ENCODE results near the gene FREM3. TPM values are rescaled to one million over a fixed set of nuclear protein-coding genes. Genes with fewer than 3 reads are reported as not detected.

Gene FREM3
- total RNA-seq, 1 donor from 2014 or later, result not detected

DNA sequence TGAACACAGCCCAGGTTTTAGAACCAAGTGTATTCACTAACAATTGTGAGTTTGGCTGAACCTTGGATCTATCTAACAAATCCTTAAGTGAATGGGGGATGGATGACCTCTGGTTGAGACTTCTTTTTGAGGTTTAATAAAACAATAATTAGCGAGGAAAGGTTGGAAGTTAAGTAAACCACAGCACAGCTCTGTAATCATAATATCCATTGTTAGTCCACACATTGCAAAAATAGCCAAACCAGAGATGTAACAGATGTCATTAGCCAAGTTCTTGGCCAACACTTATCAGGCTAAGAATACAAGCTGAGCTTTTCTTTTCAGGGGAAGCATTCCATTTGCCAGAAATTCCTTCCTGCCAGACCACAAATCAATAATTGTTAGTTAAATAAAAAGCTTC, 59.1 kb downstream of the FREM3 start:
- Mint-ChIP-seq H3K27me3 (no peaks in the 10 kb centered on the region), H3K4me1 (no peaks in the 10 kb centered on the region), H3K4me3 (no peak overlapping the region), H3K9me3 (peaks cover under 1% of the 10 kb centered on the region), H3K27ac (no peak overlapping the region), H3K36me3 (ENCODE audit: low read depth) (no peaks in the 10 kb centered on the region)
- ChIA-PET CTCF (no interaction called here), POLR2A (no interaction called here)
- no peak for TF ChIP-seq CTCF (IDR thresholded peaks at IDR 0.05)
- ATAC-seq (ENCODE audit: low read depth), result no peak
- intact Hi-C loops (cut with micrococcal nuclease), result no loop called here
- no peak for DNase-seq

DNA sequence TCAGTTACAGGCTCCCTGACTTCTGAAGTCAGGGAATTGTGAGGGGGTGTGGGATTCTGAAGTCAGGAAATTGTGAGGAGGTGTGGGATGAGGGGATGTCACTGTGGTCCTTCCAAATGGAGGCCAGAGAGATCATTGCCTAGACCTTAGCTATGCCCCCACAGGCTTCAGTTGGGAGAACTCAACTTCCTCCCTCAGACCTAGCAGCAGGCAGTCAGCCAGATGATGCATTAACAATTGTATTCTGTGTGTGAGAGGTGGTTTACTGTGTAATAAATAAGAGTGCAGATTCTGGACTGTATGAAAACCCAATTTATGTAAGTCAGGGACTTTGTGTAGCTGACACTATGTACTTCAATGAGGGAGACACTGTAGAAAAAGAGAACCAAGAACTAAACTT, 65.7 kb downstream of the FREM3 start:
- POLR2A ChIA-PET, result no interaction called here
- no peak for TF ChIP-seq CTCF (IDR thresholded peaks at IDR 0.05)
- no peaks in the 10 kb centered on the region for H3K36me3 Mint-ChIP-seq (ENCODE audit: low read depth)
- no peak overlapping the region for H3K4me3 Mint-ChIP-seq
- intact Hi-C loops (cut with micrococcal nuclease), result no loop called here
- peaks cover 14% of the 10 kb centered on the region for H3K27me3 Mint-ChIP-seq
- ATAC-seq (ENCODE audit: low read depth) (no peak), DNase-seq (no peak)
- H3K4me1 Mint-ChIP-seq, result no peaks in the 10 kb centered on the region
- CTCF ChIA-PET, result no interaction called here
- no peaks in the 10 kb centered on the region for H3K9me3 Mint-ChIP-seq
- no peak overlapping the region for H3K27ac Mint-ChIP-seq

DNA sequence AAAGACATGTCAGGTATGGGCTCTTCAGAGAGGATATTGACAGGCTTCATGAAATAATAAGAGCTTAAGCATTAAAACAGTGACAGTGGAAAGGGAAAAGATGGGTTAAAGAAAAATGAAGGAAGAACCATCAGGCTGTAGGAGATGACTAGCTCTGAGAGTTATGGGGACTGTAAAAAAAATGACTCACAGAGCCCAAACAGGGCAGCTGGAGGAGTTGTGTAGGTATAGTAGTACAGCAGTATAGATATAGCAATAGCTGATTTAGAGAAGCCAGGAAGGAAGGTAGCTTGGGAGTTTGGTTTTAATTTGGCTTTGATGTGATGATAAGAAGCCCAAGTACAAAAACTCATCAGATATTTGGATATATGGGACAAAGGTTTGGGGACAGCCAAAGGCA, 66.6 kb downstream of the FREM3 start:
- DNase-seq, result no peak
- CTCF ChIA-PET, result no interaction called here
- intact Hi-C loops (cut with micrococcal nuclease), result no loop called here
- ATAC-seq (ENCODE audit: low read depth), result no peak
- no peaks in the 10 kb centered on the region for H3K4me1 Mint-ChIP-seq
- POLR2A ChIA-PET, result no interaction called here
- H3K9me3 Mint-ChIP-seq, result no peaks in the 10 kb centered on the region
- H3K27me3 Mint-ChIP-seq, result peaks cover 14% of the 10 kb centered on the region
- no peak for TF ChIP-seq CTCF (IDR thresholded peaks at IDR 0.05)
- no peak overlapping the region for H3K4me3 Mint-ChIP-seq
- no peak overlapping the region for H3K27ac Mint-ChIP-seq
- H3K36me3 Mint-ChIP-seq (ENCODE audit: low read depth), result no peaks in the 10 kb centered on the region

DNA sequence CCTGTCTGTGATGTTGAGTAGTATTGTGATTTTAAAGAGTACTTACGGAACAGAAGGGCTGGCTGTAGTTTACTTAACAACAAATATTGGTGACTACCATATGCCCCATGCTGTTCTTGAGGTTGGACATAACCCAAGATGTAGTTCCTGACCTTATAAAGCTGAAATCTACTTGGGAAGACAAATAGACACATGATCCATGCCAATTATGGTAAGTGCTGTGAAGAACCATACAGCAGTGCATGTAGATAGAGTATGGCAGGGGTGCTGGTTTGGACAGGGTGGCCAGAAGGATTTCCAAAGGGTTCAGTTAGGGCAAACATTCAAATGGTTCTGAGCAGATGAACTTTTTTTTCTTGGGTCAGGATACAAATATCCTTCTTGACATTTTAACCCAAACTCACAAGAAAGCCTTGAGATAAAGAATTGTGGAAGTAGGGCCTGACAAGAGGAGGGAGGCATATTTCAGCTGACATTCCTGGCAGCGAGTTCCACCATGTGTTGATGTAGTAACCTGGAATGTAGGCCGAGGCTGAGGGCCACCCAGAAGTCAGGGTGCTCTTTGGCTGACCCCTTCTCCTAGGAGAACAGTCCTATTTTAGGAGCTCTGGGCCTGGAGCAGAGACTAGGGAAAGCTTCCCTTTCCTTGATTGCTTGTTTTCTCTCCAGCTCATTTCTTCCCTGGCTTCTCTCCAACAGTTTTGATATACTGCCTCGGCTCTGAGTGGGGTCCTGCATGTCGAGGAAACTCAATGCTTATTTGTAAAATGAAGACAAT, 74.2 kb downstream of the FREM3 start:
- DNase-seq (no peak), ATAC-seq (ENCODE audit: low read depth) (no peak)
- TF ChIP-seq CTCF (IDR thresholded peaks at IDR 0.05), result no peak
- Mint-ChIP-seq H3K9me3 (peaks cover 2% of the 10 kb centered on the region), H3K4me3 (no peak overlapping the region), H3K4me1 (no peaks in the 10 kb centered on the region), H3K36me3 (ENCODE audit: low read depth) (no peaks in the 10 kb centered on the region), H3K27ac (no peak overlapping the region), H3K27me3 (peaks cover 6% of the 10 kb centered on the region)
- POLR2A ChIA-PET, result no interaction called here
- intact Hi-C loops (cut with micrococcal nuclease), result no loop called here
- CTCF ChIA-PET, result no interaction called here

GRCh38 chr4:143625632-143626031, 74.8 kb downstream of the FREM3 start:
- H3K27ac Mint-ChIP-seq, result no peak overlapping the region
- H3K4me3 Mint-ChIP-seq, result no peak overlapping the region
- intact Hi-C loops (cut with micrococcal nuclease), result no loop called here

More at GRCh38 chr4:143625632-143626031, 74.8 kb downstream of the FREM3 start:
- ATAC-seq (ENCODE audit: low read depth), result no peak
- Mint-ChIP-seq H3K27me3 (peaks cover 8% of the 10 kb centered on the region), H3K36me3 (ENCODE audit: low read depth) (no peaks in the 10 kb centered on the region), H3K9me3 (peaks cover 2% of the 10 kb centered on the region), H3K4me1 (no peaks in the 10 kb centered on the region)
- DNase-seq, result no peak
- no peak for TF ChIP-seq CTCF (IDR thresholded peaks at IDR 0.05)
- CTCF ChIA-PET, result no interaction called here
- POLR2A ChIA-PET, result no interaction called here
